SK-MEL-5 (cell line): ENCODE results near the gene ALDH1A3. TPM values are rescaled to one million over a fixed set of nuclear protein-coding genes. Genes with fewer than 3 reads are reported as not detected.
"Not testable (repeated sequence)": the region's sequence is repeated elsewhere in the genome, so short reads cannot be mapped to it uniquely, and the experiment has no call there.

ENCODE experiments used
- DNase-seq: peaks from one replicate; pipeline ENCODE4 v3.0.0-alpha.2; 2016; ENCODE audit warnings: low read depth, low spot score
- in situ Hi-C: cut with HindIII; loops from 2 replicates; pipeline ENCODE4 v1.10.0; 2016; ENCODE audit warnings: low sequenced_read_pairs, high pct_unique_total_duplicates, low pct_unique_long_range_greater_than_20kb
- polyA plus RNA-seq, 2 experiments: library from polyadenylated mRNA; depleted of rRNA; stranded (reverse); fragments of >200 nt; gene quantifications; 2 replicates each; pipeline ENCODE4 v1.2.3, GENCODE V29; 2015
- total RNA-seq: library from RNA; depleted of rRNA; stranded (reverse); fragments of >200 nt; shearing (Covaris generic); gene quantifications from 2 replicates; pipeline ENCODE4 v1.2.3, GENCODE V29; 2014; rRNA removed

ALDH1A3 gene
- 0.34 and 1.4 TPM in 2 replicates for total RNA-seq
- polyA plus RNA-seq (2015; cell fraction: cytosol; rRNA removed), result 0.48 and 2.0 TPM in 2 replicates
- polyA plus RNA-seq (2015; cell fraction: nucleus; rRNA removed), result 0.80 TPM in 1 of 2 replicates, not detected in the other

DNA sequence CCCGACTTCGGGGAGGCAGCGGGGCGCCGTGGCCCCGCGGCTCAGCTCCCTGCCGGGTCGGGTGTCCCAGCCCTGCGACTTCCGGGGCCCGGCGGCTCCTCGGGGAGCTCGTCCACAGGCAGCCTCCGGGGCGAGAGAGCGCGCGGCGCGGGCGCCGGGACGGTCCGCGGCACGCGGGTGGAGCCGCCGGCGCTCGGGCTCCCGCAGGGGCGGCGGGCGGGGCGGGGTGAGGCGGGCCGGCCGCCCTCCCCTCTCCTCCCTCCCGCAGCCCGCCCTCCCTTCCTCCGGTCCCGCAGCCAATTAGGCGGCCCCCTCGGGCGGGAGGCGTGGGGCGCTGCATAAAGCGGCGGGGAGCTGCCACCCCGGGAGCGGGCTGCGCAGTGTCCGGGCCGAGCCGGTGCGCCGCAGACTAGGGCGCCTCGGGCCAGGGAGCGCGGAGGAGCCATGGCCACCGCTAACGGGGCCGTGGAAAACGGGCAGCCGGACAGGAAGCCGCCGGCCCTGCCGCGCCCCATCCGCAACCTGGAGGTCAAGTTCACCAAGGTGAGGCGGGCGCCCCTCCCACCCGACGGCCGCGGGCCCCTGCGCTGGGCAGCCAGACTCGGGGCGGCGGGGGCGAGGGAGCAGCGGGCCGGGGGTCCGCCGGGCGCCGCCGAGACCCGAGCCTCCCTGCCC lies at the start of gene ALDH1A3:
ALDH1A3 (plus strand) TSS at position 368 of the 675 bp plus-strand sequence; CDS start at position 445, 77 bp downstream.
- no peak for DNase-seq
- in situ Hi-C loops, result no loop called here

DNA sequence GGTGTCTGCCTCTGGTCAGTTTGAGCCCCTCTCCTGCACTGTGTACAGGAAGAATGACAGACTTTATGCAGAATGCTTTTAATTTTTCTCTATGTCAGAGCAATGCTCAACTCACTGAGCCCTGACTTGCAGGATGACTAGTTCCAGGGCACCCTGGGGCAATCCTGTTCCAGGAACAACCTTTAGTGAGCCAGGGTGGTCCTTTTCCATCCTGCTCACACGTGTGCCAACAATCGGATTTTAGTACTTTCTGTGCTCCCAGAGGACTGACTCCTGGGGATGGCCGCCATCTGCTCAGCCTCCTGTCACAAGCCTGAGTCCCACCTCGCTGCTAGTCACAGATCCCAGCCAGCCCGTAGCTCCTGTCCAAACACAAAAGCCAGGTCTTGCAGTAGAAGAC lies 48.2 kb upstream of the ALDH1A3 start:
- DNase-seq, result no peak
- in situ Hi-C loops, result no loop called here

DNA sequence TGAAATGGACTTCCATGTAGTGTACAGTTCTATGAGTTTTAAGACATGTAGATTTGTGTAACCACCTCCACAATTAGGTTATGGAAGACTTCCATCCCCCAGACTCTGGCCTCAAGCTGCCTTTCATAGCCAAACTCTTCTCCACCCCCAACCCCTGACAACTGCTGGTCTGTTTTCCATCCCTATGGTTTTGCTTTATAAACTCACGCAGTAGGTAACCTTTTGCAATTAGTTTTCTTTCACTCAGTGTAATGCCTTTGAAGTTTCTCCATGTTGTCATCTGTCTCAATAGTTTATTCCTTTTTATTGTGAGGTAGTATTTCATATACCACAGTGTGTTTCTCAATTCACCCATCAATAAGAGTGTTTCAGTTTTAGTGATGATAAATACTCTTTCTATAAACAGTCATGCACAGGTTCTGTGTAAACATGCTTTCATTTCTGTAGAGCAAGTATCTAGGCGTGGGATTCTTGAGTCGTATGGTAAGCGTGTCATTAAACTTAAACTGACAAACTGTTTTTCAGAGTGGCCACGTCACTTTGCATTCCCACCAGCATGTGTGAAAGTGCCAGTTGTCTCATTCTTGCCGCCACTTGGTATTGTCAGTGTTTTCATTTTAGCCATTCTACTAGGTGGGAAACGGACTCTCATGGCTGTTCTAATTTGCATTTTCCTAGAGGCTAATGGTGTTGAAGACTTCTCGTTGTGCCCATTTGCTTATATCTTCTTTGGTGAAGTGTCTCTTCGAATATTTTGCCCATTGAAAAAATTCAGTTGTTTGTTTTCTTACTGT lies 47.3 kb upstream of the ALDH1A3 start:
- in situ Hi-C loops, result no loop called here
- DNase-seq, result no peak

DNA sequence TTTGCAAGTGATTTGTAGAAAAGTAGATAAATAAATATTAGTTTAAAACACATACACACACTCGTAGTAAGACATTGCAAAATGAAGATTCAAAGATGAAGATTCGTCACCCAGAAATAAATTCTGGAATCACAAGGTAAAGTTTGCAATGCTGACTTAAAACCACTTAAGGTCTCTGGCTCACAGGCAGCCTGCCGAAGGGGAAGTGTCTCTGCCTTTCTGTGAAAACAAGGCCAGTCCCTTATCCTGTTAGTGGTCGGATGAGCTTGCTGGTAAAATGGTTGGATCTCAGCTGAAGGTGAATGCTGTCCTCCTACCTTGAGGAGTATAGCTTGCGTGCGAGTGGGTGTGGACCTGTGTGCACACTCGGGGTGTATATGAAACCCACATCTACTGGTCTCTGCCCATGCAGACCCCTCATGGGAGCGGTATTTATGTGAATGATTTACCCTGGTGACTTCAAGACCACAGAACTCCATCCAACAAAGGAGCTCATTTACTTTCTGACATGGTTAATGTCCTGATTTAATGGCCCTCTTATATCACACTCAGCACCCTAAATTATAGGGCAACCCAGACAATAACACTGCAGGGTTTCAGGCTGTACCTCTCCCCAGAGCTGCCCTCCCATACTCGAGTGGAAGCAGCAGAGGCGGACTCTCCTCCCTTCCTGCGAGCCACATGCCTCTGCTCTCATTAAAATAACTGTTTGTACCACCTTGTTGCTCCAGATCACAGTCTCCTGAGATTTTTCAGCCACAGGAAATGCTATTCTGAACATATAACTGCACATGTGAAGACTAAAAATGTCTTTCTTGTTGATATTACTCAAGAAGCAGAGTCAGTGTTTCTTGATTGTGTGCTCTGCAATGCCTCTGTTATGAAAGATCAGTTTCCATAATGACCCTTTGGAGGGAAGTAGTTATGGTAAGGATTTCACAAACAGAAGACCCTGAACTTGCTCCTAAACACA lies 45.9 kb upstream of the ALDH1A3 start:
- in situ Hi-C loops, result no loop called here
- DNase-seq, result no peak

DNA sequence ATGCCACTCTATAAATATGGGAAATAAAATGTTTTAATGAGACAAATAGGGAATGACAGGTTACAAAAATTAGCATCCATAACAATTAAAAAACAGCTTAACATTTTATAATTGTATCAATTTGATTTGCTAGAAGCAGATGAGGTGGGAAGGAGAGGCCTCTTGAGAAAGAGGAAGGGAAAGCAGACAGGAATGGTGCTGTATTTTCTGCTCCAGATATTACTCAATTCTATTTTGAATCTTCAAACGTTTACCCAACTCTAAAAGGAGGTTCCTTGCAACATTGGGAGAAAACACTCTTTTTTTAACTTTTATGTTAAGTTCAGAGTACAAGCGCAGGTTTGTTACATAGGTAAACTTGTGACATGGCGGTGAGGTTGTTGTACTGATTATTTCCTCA lies 44.9 kb upstream of the ALDH1A3 start:
- in situ Hi-C loops, result no loop called here

DNA sequence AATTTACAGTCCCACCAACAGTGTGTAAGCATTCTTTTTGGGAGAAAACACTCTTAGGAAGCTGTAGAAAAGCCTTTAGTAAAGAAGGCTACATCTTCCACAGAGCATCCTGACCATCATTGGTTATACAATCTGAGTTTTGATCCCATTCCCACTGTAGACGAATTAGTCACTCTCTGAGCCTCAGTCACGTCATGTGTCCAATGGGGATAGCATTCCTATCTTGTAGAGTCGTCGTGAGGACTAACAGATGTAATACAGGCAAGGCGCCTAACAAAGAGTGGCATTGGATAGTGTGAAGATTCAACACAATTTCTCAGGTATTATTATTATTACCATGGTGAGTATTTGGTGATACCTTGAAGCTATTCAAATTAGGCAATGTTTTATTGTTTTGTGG lies 44.0 kb upstream of the ALDH1A3 start:
- no peak for DNase-seq
- in situ Hi-C loops, result no loop called here

More for the DNA sequence above, 44.9 kb upstream of the ALDH1A3 start:
- no peak for DNase-seq

DNA sequence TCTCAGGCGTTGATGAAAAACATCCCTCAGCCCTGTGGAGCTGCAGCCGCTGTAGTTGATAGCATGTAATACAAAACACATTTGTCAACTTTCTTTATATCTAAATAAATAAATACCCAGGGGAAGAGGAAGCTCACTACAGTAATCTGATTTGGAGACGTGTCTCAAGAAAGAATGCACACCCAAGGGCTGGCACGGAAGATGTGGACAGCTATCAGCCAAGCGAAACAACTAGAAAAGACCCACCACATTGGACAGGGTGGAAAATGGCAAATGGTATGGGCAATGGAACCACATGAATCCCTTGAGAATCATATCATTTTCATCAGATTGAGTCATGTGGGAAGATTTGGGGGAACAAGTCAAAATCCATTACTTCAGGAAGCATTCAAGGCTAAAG lies 43.1 kb upstream of the ALDH1A3 start:
- in situ Hi-C loops, result no loop called here
- DNase-seq, result no peak

DNA sequence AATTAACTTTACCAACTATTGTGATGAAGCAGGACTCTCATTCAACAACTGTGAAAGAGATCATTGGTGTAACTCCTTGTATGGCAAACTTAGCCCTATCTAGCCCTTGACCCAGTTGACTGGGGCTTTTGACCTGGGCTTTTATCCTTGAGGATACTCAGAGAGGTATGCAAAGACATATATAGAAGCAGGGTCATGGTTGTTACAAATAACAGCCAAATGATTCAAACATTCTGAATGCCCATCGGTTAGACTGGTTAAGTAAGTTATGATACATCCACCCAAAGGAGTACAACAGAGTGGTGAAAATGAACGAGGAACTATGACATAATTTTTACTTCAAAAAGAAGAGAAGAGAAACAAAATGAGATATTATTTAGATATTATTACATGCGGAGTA lies 38.2 kb upstream of the ALDH1A3 start:
- DNase-seq, result no peak
- in situ Hi-C loops, result no loop called here

DNA sequence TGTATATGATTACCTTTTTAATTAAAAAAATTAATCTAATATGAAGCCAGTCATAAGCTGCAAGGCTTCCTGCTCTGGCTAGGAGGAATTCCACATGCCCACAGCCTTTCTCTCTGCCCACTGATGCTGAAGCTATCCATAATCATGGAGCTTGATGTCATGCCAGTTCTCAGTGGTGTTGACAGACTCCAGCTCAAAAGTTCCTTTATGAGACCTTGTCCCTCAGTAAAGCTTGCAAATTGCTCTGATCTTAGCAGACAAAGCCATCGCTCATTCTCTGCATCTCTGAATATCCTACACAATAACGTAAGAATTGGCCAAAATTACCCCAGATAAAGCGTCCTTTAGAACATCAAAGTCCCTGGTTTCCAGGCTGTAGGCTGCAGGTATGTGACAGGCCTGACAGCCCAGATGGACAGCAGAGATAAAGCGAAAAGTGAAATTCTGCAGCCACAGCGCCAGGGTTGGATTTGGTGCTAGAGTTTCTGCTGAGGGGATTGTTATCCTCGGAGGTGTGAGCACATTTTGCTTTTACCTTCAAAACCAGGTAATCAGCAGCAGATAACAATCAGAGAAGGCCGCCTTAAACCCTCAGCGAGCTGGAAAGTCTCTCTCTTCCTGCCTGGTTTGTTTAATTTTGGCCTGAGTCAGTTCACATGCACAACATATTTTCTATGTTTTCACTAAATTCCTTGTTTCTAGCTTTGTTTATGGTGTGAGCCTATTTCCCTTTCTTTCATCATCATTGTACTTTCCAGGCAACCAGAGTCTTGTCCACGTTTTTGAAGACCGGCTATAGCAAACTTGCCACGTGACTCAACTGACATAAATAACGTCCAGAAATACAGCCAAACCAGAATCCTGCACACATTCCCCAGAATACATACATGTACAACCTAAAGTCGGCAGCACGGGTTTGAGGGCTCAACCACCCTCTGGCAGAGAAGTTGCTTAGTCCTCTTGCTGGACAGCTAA lies 36.6 kb upstream of the ALDH1A3 start:
- no peak for DNase-seq

DNA sequence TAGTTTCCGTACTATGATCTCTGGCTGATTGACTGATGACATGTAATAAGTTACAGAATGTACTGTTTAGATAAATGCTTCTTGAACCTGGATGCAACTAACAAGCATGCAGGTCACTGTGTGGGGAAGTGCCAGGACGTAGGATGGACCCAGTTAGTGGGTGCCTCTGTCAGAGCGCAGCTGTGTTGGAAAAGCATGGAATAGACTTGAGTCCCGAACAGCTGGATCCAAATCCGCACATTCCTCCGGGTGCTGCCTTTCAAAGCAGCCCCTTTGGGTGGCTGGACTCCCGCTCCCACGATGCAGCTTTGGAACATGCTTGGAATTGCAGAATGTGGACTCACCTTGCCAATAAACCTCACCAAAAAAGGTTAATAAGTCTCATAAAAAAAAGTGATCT lies 35.5 kb upstream of the ALDH1A3 start:
- in situ Hi-C loops, result no loop called here
- no peak for DNase-seq

More for the DNA sequence above, 36.6 kb upstream of the ALDH1A3 start:
- in situ Hi-C loops, result no loop called here

DNA sequence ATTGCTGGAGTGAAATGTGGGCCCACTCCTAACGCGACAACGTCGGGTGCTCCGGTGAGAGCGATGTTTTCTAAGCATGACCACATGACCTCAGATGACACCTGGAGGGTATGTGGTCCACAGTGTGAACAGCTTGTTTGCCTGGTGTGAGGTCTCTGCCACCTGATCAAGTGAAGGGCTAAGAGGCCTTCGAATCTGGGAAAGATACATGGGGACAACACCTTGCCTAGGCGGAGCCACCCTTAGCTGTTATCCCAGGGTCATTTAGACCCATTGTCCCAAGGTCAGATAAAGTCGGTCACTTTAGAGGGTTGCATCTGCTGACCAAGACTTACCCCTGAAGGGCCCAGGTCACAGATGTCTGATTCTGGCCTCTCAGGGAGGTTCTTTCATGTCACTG lies 34.9 kb upstream of the ALDH1A3 start:
- no peak for DNase-seq
- in situ Hi-C loops, result no loop called here

DNA sequence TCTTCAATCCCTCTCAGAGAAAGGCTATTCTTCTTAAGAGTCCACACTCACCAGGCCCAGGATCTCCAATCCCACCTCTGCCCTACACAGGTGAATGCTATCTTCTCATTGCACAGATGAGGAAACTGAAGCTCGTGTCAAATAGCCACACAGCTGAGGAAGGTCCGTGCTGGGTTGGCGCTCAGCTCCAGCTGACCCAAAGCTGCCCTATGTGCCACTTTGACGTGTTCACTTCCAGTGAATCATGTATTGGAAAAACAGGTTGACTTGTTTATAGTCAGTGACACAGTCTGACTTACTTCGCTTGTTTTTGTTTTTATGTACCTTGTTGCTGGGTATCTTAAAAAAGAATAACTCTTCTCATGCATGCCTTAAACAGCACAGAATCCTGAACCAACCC lies 32.4 kb upstream of the ALDH1A3 start:
- no peak for DNase-seq
- in situ Hi-C loops, result no loop called here

DNA sequence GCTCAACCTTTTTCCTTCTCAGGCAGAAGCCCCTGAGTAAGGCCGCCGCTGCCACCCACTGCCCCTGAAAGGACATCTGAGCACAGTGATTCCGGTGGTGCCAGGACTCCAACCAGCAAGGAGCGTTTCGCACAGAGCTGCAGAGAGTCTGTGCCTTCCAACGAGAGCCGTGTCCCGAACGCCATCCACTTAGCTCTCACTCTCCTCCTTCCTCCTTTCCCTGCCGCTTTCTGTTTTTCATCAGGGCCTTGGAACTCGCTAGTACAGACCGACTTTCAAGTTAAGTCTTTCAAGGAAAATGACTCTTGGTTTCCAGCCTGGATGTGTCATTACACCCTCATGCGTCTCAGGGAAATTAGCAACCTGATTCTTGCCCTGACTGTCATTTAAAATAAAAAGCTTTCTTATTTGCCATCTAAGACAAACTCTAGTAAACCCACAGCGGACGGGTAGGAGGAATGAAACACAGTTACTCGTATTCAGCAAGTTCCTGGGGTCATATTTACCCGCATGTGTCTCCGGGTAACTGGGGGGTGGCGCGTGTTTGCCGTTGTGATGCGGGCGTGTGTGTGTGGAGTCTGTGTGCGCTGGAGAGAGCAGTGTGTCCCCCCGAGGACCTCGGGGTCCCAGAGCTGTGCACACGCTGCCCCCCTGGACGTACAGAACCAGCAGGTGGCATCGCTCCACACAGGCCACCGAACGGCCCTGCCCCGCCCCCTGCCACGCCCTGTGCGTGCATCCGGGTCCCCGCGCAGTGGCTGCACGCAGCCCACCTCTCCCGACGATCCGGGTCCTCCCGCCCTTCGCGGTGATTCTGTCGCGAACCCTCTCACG lies 30.4 kb upstream of the ALDH1A3 start:
- in situ Hi-C loops, result no loop called here
- no peak for DNase-seq

DNA sequence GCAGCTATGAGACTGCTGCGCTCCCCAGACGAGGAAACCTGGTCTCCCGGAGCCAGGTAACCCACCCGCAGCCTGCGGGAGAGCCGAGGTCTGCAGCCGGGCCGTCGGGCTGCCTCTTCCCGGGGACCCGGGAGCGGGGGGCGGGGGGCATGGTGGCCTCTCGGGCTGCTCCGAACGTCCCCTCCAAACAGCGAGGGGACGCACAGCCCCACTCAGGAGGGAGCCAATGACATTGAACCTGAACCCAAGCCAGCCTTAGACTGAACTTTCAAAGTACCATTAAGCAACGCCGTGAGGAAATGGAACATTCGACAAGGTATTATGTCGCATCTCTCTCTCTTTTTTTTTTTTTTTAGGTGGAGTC lies 29.8 kb upstream of the ALDH1A3 start:
- no peak for DNase-seq
- in situ Hi-C loops, result no loop called here

DNA sequence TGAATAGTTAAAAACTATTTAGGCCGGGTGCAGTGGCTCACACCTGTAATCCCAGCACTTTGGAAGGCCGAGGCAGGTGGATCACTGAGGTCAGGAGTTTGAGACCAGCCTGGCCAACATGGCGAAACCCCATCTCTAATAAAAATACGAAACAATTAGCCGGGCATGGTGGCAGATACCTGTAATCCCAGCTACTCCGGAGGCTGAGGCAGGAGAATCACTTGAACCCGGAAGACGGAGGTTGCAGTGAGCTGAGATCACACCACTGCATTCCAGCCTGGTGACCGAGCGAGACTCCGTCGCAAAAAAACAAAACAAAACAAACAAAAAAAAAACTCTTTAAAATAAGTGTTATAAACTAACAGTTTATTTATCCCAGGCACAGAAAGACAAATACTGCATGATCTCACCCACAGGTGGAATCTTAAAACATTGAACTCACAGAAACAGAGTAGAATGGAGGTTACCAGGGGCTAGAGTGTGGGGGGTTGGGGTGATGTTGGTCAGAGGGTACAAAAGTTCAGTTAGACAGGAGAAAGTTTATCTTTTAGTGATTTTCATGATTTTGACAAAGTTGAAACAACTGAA lies 28.1 kb upstream of the ALDH1A3 start:
- DNase-seq, in situ Hi-C loops: not testable (repeated sequence)

DNA sequence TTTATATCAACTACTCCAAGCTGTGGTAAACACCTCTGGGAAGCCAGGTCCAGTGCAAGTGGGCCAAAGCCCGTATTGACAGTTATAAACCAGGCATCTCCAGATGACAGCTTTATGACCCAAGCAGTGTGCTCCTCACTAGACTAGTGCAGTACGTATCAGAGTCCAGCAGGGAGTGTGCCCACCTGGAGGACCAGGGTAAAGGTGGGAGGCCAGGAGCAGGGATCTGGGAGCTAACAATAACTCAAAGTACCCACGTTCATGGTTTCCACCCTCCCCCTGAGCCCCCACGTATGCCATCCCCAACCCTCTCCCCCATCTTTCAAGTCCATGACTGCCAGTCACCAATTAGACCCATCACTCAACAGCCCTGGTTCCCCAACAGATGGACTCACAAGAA lies 27.0 kb upstream of the ALDH1A3 start:
- no peak for DNase-seq

More for the DNA sequence above, 27.0 kb upstream of the ALDH1A3 start:
- in situ Hi-C loops, result no loop called here
